RWPE1 (cell line): Measurements from ENCODE around the gene KCNC4.

ENCODE experiments used
- CTCF ChIA-PET: fragments of 350-600 bp; sonication (Branson Sonifier 250); formaldehyde crosslinking; extraction: SDS; loops from one replicate; lab custom pipeline; 2021; lab: Yijun Ruan, JAX
- POLR2A ChIA-PET: fragments of 400-600 bp; formaldehyde crosslinking; extraction: SDS; loops from one replicate; lab custom pipeline; 2020; ENCODE audit warnings: antibody characterized with exemption; ENCODE audit not compliant: low non-redundant PET; lab: Yijun Ruan, JAX
- DNase-seq: peaks from one replicate; pipeline ENCODE4 v3.0.0; 2012; ENCODE audit warnings: low spot score
- H3K27ac ChIP-seq: fragments of 450-650 bp; 2 replicates; pipeline ENCODE4 v1.5.1; 2017
- TF ChIP-seq, protein P1 (sequence below): fragments of 450-650 bp; conservative IDR thresholded peaks from 2 replicates; pipeline ENCODE4 v1.5.1; 2017; ENCODE audit warnings: low read depth, mild to moderate bottlenecking

Gene KCNC4

DNA sequence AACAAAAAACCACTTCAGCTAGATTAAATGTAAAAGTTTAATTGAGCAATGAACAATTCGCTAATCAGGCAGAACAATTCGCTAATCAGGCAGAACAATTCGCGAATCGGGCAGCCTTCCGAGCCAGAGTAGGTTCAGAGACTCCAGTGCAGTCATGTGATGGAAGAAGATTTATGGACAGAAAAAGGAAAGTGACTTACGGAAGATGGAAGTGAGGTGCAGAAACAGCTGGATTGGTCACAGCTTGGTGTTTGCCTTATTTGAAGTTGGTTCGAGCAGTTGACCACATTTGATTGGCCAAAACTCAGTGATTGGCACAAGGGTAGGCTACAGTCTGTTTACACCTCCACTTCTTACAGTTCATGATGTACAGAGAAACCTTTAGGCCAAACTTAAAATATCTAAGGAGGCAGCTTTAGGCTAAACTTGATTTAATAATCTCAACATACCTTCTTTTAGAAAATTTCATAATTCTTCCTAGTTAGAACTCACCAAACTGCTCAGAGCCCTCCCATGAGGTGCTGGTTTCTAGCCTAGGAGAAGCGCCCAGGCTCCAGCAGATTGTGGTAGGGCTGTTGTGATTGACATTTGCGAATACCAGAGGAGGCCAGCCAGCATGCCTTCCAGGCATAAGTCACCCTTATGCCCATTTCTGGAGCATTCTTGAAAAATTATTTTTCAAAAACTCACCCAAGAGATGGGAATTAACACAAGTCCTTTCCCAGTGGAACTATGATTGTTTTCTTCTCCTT is 22.8 kb upstream of the KCNC4 start:
- TF ChIP-seq, protein P1, sequence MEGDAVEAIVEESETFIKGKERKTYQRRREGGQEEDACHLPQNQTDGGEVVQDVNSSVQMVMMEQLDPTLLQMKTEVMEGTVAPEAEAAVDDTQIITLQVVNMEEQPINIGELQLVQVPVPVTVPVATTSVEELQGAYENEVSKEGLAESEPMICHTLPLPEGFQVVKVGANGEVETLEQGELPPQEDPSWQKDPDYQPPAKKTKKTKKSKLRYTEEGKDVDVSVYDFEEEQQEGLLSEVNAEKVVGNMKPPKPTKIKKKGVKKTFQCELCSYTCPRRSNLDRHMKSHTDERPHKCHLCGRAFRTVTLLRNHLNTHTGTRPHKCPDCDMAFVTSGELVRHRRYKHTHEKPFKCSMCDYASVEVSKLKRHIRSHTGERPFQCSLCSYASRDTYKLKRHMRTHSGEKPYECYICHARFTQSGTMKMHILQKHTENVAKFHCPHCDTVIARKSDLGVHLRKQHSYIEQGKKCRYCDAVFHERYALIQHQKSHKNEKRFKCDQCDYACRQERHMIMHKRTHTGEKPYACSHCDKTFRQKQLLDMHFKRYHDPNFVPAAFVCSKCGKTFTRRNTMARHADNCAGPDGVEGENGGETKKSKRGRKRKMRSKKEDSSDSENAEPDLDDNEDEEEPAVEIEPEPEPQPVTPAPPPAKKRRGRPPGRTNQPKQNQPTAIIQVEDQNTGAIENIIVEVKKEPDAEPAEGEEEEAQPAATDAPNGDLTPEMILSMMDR = no peak
- no peak for DNase-seq
- POLR2A ChIA-PET = no interaction called here
- CTCF ChIA-PET = interaction anchor here (0.6 to 0.9 kb wide), 3 partner anchors 9 to 18 kb away, joined by 3 to 4 read pairs (median 3); no protein-coding TSS in a partner anchor
- no peak overlapping the region for H3K27ac ChIP-seq

- TF ChIP-seq, protein P1 = no peak
- DNase-seq = peak; percentile 54
- POLR2A ChIA-PET = no interaction called here
- CTCF ChIA-PET = interaction anchor here (0.9 to 1.8 kb wide), 2 partner anchors 9 to 30 kb away, joined by 6 to 7 read pairs; no protein-coding TSS in a partner anchor
- peak overlapping the region; percentile 57 for H3K27ac ChIP-seq
Observed at GRCh38 chr1:110188035-110188618, 22.0 kb upstream of the KCNC4 start.

DNA sequence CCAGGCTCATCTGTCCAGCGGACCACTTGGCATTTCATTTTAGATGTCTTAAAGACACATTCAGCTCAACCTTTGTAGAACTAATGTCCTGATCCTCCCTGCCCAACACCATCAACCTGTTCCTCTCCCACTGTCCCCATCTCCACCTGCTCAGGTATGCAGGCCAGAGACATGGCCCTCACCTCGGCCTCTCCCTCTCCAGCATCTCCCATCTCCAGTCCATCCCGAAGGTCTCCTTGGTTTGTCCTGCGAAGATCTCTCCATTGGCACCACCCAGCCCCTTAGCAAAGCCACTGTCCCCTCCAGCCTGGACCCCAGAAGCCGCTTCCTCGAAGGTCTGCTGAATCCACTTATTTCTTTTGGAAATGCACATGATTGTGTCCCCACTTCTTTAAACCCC is 20.9 kb upstream of the KCNC4 start:
- ChIA-PET CTCF (interaction anchor here (1.8 kb wide), 1 partner anchor 8 kb away, joined by 7 read pairs; no protein-coding TSS in a partner anchor), POLR2A (no interaction called here)
- H3K27ac ChIP-seq = peak overlapping the region; percentile 57; the same call in 1 of the 2 replicates
- TF ChIP-seq, protein P1 = no peak
- no peak for DNase-seq

DNA sequence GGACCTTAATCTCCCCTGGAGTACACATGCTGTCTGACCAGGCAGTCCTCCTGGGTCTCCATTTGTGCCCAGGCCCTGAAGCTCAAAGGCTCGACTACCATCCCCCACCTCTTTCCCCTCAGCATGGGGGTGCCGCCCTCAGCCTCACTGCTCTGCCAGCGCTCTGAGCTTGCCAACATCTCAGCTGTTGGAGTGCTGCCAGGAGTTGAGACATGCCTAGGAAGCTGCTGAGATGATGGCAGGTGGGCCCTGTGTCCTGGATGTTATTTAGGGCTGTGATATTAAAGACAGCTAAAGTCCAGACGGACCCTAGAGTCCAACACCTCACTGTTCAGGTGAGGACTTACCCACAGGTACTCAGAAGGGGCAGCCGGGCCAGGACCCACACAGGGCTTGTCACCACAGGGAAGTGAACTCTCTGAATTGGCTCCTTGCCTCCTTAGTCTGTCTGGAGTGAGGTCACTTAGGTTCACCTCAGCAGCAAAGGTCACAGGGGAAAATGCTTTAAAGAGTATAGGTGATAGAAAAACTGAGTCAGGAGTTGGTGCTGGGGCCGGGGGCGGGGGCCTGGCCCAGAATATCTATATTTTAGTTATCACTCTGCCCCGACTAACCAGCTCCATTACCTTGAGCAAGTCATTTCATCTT is 19.7 kb upstream of the KCNC4 start:
- CTCF ChIA-PET = interaction anchor here (1.0 kb wide), 1 partner anchor 306 kb away, joined by 3 read pairs; no protein-coding TSS in a partner anchor
- no peak overlapping the region for H3K27ac ChIP-seq
- DNase-seq = no peak
- TF ChIP-seq, protein P1 = no peak
- POLR2A ChIA-PET = no interaction called here

- H3K27ac ChIP-seq = no peak overlapping the region
- ChIA-PET POLR2A (no interaction called here), CTCF (interaction anchor here (0.7 to 1.0 kb wide), 2 partner anchors 268 to 329 kb away, joined by 3 read pairs; no protein-coding TSS in a partner anchor)
- DNase-seq = no peak
- TF ChIP-seq, protein P1 = no peak
Observed at GRCh38 chr1:110192541-110192940, 17.6 kb upstream of the KCNC4 start.

- H3K27ac ChIP-seq = no peak overlapping the region
- no peak for DNase-seq
- ChIA-PET POLR2A (no interaction called here), CTCF (no interaction called here)
- TF ChIP-seq, protein P1 = no peak
Observed at GRCh38 chr1:110195196-110195595, 14.9 kb upstream of the KCNC4 start.
